ENCODE results near the gene PITHD1.
"Not testable (repeated sequence)": the region's sequence is repeated elsewhere in the genome, so short reads cannot be mapped to it uniquely, and the experiment has no call there.

Gene PITHD1

DNA sequence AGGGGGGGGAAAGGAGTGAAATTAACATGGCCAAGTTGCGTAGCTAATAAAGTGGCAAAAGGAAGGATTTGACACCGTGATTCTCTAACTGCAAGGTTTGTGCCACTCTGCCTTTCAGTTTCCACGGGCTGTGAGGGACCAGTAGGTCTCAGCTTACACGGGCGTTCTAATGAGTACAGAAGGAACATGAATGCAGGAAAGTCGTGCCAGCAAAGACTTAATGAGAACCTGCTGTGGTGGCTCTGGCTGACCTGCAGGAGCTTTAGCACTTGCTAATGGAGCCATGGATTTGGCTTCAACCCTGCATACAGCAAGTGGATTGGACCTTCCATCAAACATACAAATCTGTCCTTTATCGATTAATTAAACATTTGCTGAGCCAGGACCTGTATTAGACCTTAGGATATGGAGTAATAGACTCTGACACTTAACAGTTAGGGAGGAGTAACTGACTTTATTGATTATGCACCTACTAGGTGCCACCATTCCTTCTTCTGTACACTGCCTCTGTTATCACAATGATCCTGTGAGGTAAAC, 15.1 kb upstream of the PITHD1 start:
- no peaks in the 10 kb centered on the region for H3K9me3 ChIP-seq (ENCODE audit: low read depth, low read length)
- H3K9ac ChIP-seq (ENCODE audit: insufficient read length) = no peak overlapping the region
- no peak overlapping the region for H3K4me3 ChIP-seq
- H3K27ac ChIP-seq = 0 out of 2 replicates have a peak overlapping the region, but pooled peaks have one; percentile 13
- no peak for DNase-seq (ENCODE audit: low read depth, low spot score)
- no peak for TF ChIP-seq FOXP2 (optimal IDR thresholded peaks at IDR 0.05; ENCODE audit: control extremely low read depth, extremely low read length, insufficient read depth)
- TF ChIP-seq EZH2 (IDR thresholded peaks at IDR 0.05) = no peak
- no peak for TF ChIP-seq POLR2AphosphoS5 (IDR thresholded peaks at IDR 0.05; ENCODE audit: borderline replicate concordance, low read depth, low read length)
- peaks cover 47% of the 10 kb centered on the region for H3K36me3 ChIP-seq (ENCODE audit: insufficient read depth, low read length)

DNA sequence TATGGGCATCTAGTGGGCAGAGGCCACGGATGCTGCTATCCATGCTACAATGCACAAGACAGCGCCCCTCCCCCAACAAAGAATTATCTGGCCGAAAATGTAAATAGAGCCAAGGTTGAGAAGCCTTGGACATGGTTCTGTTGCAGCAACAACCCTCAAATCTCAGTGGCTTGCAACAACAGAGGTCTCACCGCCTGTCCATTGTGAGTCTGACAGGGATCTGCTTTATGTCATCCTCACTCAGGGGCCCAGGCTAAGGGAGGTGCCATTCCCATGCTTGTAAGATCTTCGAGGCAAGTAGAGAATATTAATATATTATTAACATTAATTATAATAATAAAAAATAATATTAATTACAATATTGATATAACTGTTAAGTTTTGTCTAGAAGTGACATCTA, 9.5 kb upstream of the PITHD1 start:
- Histone ChIP-seq H3K9me3 (ENCODE audit: low read depth, low read length) (no peaks in the 10 kb centered on the region), H3K27ac (no peak overlapping the region), H3K4me3 (no peak overlapping the region), H3K9ac (ENCODE audit: insufficient read length) (no peak overlapping the region), H3K36me3 (ENCODE audit: insufficient read depth, low read length) (peaks cover 4% of the 10 kb centered on the region; the same call in 1 of the 2 replicates)
- no peak for DNase-seq (ENCODE audit: low read depth, low spot score)
- TF ChIP-seq POLR2AphosphoS5 (IDR thresholded peaks at IDR 0.05; ENCODE audit: borderline replicate concordance, low read depth, low read length) (no peak), EZH2 (IDR thresholded peaks at IDR 0.05) (no peak), FOXP2 (optimal IDR thresholded peaks at IDR 0.05; ENCODE audit: control extremely low read depth, extremely low read length, insufficient read depth) (no peak)

DNA sequence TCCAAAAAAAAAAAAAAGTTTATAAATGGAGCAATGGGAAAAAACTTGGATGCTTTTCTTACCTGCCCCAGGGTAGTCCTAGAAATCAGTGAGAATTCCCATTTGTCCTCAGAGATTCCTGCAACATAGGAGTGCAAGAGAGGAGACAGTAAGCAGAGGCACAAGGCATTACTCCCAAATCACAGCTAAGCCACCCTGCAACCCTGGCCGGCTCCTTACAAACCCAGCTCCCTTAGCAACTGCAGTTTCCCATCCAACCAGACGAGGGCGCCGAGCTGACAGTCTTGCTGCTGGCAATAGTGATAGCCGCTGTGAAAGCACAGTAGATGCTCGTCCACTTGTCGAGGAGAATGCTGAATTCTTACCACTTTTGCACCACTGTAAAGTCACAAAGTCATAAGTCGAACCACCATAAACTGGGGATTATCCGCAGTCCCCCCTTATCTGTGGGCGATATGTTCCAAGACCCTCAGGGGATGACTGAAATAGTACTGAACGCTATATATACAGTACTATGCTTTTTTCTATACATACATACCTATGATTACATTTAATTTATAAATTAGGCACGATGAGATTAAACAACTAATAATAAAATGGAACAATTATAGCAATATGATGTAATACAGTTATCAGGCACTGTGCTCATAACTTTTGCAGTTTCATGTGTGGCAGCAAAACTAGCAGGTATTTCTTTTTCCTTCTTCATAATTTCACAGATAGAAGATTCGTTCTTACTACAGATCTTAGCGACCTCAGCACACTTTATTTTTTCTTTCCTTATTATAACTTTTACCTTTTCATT, 6.0 kb upstream of the PITHD1 start:
- peak overlapping the region; percentile 58 for H3K4me3 ChIP-seq
- no peaks in the 10 kb centered on the region for H3K36me3 ChIP-seq (ENCODE audit: insufficient read depth, low read length)
- DNase-seq (ENCODE audit: low read depth, low spot score) = peak; percentile 64
- peak; percentile 48 for TF ChIP-seq FOXP2 (optimal IDR thresholded peaks at IDR 0.05; ENCODE audit: control extremely low read depth, extremely low read length, insufficient read depth)
- TF ChIP-seq POLR2AphosphoS5 (IDR thresholded peaks at IDR 0.05; ENCODE audit: borderline replicate concordance, low read depth, low read length) = no peak
- no peak for TF ChIP-seq EZH2 (IDR thresholded peaks at IDR 0.05)
- H3K9me3 ChIP-seq (ENCODE audit: low read depth, low read length) = no peaks in the 10 kb centered on the region
- no peak overlapping the region for H3K27ac ChIP-seq
- H3K9ac ChIP-seq (ENCODE audit: insufficient read length) = no peak overlapping the region

DNA sequence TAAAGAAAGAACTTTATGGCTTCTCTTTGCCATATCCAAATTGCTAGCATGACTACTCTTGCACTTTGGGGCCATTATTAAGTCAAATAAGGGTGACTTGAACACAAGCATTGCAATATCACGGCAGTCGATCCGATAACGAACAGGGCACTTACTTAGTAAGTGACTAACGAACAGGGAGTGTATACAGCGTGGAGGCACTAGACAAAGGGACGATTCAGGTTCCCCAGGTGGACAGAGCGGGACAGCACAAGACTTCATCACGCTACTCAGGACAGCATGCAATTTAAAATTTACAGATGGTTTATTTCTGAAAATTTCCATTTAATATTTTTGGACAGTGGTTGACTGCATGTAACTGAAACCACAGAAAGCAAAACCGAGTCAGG, 5.4 kb upstream of the PITHD1 start:
- DNase-seq (ENCODE audit: low read depth, low spot score) = no peak
- Histone ChIP-seq H3K36me3 (ENCODE audit: insufficient read depth, low read length) (no peaks in the 10 kb centered on the region), H3K9ac (ENCODE audit: insufficient read length) (peak overlapping the region; percentile 12), H3K4me3 (no peak overlapping the region), H3K27ac (no peak overlapping the region), H3K9me3 (ENCODE audit: low read depth, low read length) (no peaks in the 10 kb centered on the region)
- TF ChIP-seq FOXP2 (optimal IDR thresholded peaks at IDR 0.05; ENCODE audit: control extremely low read depth, extremely low read length, insufficient read depth) (no peak), POLR2AphosphoS5 (IDR thresholded peaks at IDR 0.05; ENCODE audit: borderline replicate concordance, low read depth, low read length) (no peak), EZH2 (IDR thresholded peaks at IDR 0.05) (no peak)

DNA sequence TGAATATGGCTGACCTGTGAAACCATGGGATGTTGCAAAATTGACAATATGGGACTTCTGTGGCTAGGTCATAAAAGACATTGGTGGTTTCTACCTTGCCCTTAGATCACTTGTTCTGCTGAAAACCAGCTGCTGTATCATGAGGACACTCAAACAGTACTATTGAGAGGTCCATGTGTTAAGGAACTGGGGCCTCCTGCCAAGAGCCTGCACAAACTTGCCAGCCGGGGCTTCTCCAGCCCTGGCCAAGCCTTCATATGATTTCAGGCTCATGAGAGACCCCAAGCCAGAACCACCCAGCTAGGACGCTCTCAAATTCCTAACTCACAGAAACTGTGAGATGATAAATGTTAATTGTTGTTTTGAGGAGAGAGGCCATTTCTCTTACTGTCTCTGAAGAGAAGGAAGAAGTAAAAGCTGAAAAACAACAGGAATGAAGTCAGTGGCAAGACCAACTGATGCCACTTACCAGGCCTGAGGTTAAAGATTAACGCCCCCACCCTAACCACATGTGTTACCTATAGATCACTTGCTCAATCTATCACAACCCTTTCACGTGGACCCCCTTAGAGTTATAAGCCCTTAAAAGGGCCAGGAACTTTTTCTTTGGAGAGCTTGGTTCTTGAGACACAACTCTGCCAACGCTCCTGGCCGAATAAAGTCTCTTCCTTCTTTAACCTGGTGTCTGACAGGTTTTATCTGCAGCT, 3.9 kb upstream of the PITHD1 start:
- Histone ChIP-seq H3K36me3 (ENCODE audit: insufficient read depth, low read length) (peaks cover under 1% of the 10 kb centered on the region), H3K9me3 (ENCODE audit: low read depth, low read length) (no peaks in the 10 kb centered on the region), H3K4me3 (no peak overlapping the region), H3K27ac (no peak overlapping the region), H3K9ac (ENCODE audit: insufficient read length) (no peak overlapping the region)
- TF ChIP-seq EZH2 (IDR thresholded peaks at IDR 0.05) (no peak), POLR2AphosphoS5 (IDR thresholded peaks at IDR 0.05; ENCODE audit: borderline replicate concordance, low read depth, low read length) (no peak), FOXP2 (optimal IDR thresholded peaks at IDR 0.05; ENCODE audit: control extremely low read depth, extremely low read length, insufficient read depth) (no peak)
- DNase-seq (ENCODE audit: low read depth, low spot score) = no peak

DNA sequence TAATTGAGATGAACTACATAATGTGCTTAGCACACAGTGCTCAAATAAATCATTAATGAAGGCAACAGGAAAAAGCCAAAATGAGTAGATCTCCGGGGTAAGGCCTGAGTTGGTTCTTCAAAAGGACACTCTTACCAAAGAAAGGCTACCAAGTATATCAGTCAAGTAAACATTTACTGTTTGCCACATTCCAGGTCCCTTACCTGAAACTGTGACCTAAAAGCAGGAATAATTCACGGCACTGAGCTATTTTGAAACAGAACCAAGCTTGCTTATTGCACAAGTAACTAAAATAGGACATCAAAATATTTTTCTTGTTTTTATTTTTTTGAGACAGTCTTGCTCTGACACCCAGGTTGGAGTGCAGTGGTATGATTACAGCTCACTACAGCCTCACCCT, 2.0 kb upstream of the PITHD1 start:
- Histone ChIP-seq H3K4me3 (no peak overlapping the region), H3K36me3 (ENCODE audit: insufficient read depth, low read length) (peaks cover 17% of the 10 kb centered on the region), H3K9ac (ENCODE audit: insufficient read length) (no peak overlapping the region), H3K27ac (no peak overlapping the region), H3K9me3 (ENCODE audit: low read depth, low read length) (no peaks in the 10 kb centered on the region)
- DNase-seq (ENCODE audit: low read depth, low spot score) = no peak
- TF ChIP-seq FOXP2 (optimal IDR thresholded peaks at IDR 0.05; ENCODE audit: control extremely low read depth, extremely low read length, insufficient read depth) (no peak), EZH2 (IDR thresholded peaks at IDR 0.05) (no peak), POLR2AphosphoS5 (IDR thresholded peaks at IDR 0.05; ENCODE audit: borderline replicate concordance, low read depth, low read length) (no peak)

DNA sequence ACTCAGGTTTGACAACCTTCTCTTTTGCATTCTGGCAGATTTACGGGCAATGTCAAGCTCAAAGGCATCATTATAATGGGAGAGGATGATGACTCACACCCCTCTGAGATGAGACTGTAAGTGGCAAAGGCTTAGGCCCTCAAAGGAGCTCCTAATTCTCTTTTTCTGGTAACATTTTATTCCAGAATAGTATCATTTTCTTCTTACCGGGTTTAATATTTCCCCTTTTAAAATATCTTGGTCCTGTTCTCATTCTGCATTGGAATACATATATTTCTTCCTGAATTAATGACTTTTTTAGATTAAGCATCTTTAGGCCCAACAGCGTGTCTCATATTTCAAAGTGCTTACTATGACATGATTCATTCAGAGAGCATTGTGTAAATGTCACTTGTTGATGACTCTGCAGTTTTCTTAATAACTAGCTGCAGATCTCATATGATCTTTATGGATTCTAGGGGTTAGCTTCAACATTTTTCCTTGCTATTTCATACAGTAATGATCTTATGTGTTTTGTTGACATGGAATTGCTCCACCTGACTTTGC, 1.7 kb downstream of the PITHD1 start:
- H3K9me3 ChIP-seq (ENCODE audit: low read depth, low read length) = no peaks in the 10 kb centered on the region
- peak overlapping the region; percentile 42; the same call in 1 of the 2 replicates for H3K27ac ChIP-seq
- no peak for TF ChIP-seq FOXP2 (optimal IDR thresholded peaks at IDR 0.05; ENCODE audit: control extremely low read depth, extremely low read length, insufficient read depth)
- TF ChIP-seq POLR2AphosphoS5 (IDR thresholded peaks at IDR 0.05; ENCODE audit: borderline replicate concordance, low read depth, low read length) = no peak
- TF ChIP-seq EZH2 (IDR thresholded peaks at IDR 0.05) = no peak
- peak overlapping the region; percentile 100 for H3K4me3 ChIP-seq
- no peak for DNase-seq (ENCODE audit: low read depth, low spot score)
- peaks cover 46% of the 10 kb centered on the region for H3K36me3 ChIP-seq (ENCODE audit: insufficient read depth, low read length)
- peak overlapping the region; percentile 90 for H3K9ac ChIP-seq (ENCODE audit: insufficient read length)

DNA sequence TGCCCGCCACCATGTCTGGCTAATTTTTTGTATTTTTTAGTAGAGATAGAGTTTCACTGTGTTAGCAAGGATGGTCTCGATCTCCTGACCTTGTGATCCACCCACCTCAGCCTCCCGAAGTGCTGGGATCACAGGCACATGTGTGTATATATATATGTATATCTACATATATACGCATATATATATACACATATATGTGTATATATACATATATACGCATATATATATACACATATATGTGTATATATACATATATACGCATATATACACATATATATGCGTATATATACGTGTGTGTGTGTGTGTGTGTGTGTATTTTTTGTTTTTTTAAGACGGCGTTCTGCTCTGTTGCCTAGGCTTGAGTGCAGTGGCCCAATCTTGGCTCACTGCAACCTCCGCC, 4.9 kb downstream of the PITHD1 start:
- H3K27ac ChIP-seq; H3K9me3 ChIP-seq (ENCODE audit: low read depth, low read length); DNase-seq (ENCODE audit: low read depth, low spot score); H3K4me3 ChIP-seq; H3K9ac ChIP-seq (ENCODE audit: insufficient read length): not testable (repeated sequence)
- peaks cover 77% of the 10 kb centered on the region for H3K36me3 ChIP-seq (ENCODE audit: insufficient read depth, low read length)
